ENCODE measurements around the gene SLC25A22. TPM values are rescaled to one million over a fixed set of nuclear protein-coding genes. Genes with fewer than 3 reads are reported as not detected.

The SLC25A22 gene
- total RNA-seq, 1 experiment from 2014 or later, result 9.5 TPM

GRCh38 chr11:803770-804598 lies 5.9 kb upstream of the SLC25A22 start:
- DNase-seq (ENCODE audit: low read depth), result no peak

- no peak for DNase-seq (ENCODE audit: low read depth)
These were observed 5.3 kb upstream of the SLC25A22 start for GRCh38 chr11:803467-803742.

GRCh38 chr11:802693-803466 lies 4.8 kb upstream of the SLC25A22 start:
- no peak for DNase-seq (ENCODE audit: low read depth)

GRCh38 chr11:802018-802617 lies 4.0 kb upstream of the SLC25A22 start:
- no peak for DNase-seq (ENCODE audit: low read depth)

- no peak for DNase-seq (ENCODE audit: low read depth)
These were observed 3.2 kb upstream of the SLC25A22 start for GRCh38 chr11:801097-801780.

GRCh38 chr11:800473-800872 lies 2.4 kb upstream of the SLC25A22 start:
- DNase-seq (ENCODE audit: low read depth), result no peak

- no peak for DNase-seq (ENCODE audit: low read depth)
These were observed 1.7 kb upstream of the SLC25A22 start for GRCh38 chr11:799641-800316.

- DNase-seq (ENCODE audit: low read depth), result peak; percentile 72
These were observed 587 bp downstream of the SLC25A22 start for GRCh38 chr11:797296-798092.

GRCh38 chr11:796565-797295 lies 1.4 kb downstream of the SLC25A22 start:
- DNase-seq (ENCODE audit: low read depth), result no peak

- peak; percentile 88 for DNase-seq (ENCODE audit: low read depth)
These were observed 2.2 kb downstream of the SLC25A22 start for GRCh38 chr11:795634-796564.

GRCh38 chr11:794766-795633 lies 3.1 kb downstream of the SLC25A22 start:
- no peak for DNase-seq (ENCODE audit: low read depth)

- no peak for DNase-seq (ENCODE audit: low read depth)
These were observed 3.9 kb downstream of the SLC25A22 start for GRCh38 chr11:794013-794765.

GRCh38 chr11:793556-793955 lies 4.5 kb downstream of the SLC25A22 start:
- no peak for DNase-seq (ENCODE audit: low read depth)

- no peak for DNase-seq (ENCODE audit: low read depth)
These were observed 5.2 kb downstream of the SLC25A22 start for GRCh38 chr11:792873-793272.

GRCh38 chr11:792535-792821 lies 5.6 kb downstream of the SLC25A22 start:
- no peak for DNase-seq (ENCODE audit: low read depth)

GRCh38 chr11:791658-792534 lies 6.2 kb downstream of the SLC25A22 start:
- DNase-seq (ENCODE audit: low read depth), result no peak
